HG03439 (cell line): Measurements from ENCODE around the gene MRPL41.
"Not testable (repeated sequence)": the region's sequence is repeated elsewhere in the genome, so short reads cannot be mapped to it uniquely, and the experiment has no call there.

ENCODE experiments used
- ATAC-seq: cut with Tn5 transposase; IDR thresholded peaks from one replicate; pipeline ENCODE4 v1.9.1; 2021; ENCODE audit warnings: mild to moderate bottlenecking, moderate library complexity; ENCODE audit not compliant: unreplicated experiment

The MRPL41 gene

GRCh38 chr9:137521405-137521985, 30.2 kb upstream of the MRPL41 start:
- no peak for ATAC-seq

DNA sequence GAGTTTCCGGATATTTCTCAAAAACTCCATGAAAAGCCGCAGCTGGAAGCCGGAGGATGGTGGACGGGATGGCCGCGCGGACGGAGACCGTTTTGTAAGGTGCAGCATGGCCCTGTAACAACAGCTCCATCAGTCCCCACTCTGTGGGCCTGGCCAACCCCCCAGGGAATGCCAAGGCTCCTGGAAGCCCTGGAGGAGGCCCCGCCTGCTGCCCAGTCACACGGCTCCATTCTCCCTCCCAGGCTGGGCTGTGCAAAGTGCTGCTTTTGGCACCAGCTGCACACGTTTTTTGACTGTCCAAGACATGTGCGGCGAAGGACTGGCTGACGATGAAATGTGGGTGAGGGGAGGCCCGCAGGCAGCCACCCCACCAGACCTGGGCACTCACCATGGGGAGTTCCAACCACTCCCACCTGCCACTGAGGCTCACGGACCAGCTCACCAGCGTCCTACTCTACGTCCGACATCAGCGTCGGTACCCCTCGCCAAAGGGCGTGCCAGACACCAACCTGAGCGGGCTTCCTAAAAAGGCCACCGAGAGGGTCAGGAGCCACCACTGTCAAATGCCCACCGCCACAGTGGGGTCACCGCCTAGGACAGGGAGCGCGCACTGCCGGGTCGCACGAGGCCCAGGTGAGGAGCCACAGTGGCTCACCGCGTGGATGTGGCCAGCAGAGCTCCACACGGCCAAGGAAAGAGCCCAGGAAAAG, 28.8 kb upstream of the MRPL41 start:
- no peak for ATAC-seq

DNA sequence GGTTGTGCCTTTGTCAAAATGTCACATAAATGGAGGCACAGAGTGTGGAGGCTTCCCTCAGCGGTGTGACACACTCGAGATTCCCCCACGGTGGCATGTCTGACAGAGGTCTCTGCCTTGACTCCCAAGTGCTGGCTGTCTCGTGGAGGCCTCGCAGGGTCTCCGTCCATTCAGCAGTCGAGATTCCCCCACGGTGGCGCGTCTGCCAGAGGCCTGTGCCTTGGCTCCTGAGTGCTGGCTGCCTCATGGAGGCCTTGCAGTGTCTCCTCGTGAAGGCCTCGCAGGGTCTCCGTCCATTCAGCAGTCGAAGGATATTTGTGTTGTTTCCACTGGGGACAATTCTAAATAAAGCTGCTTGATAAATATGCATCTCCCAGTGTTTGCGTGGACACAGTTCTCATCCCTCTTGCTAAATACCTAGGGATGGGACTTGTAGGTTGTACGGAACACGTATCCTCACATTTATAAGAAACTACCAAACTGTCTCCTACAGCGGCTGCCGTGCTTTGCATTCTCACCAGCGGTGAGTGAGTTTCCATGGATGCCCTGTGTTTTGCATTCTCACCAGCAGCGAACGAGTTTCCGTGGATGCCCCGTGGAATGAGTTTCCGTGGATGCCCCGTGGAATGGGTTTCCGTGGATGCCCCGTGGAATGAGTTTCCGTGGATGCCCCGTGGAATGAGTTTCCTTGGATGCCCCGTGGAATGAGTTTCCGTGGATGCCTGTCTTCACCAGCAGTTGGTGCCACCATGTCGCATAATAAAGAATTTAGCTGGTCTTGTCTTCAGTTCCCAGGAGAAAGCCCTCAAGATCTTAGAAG, 27.3 kb upstream of the MRPL41 start:
- no peak for ATAC-seq

GRCh38 chr9:137524981-137525317, 26.7 kb upstream of the MRPL41 start:
- ATAC-seq = no peak

- no peak for ATAC-seq
Measured at GRCh38 chr9:137530331-137530730, 21.3 kb upstream of the MRPL41 start.

- ATAC-seq = no peak
Measured at GRCh38 chr9:137531099-137531765, 20.4 kb upstream of the MRPL41 start.

GRCh38 chr9:137532891-137533468, 18.7 kb upstream of the MRPL41 start:
- not testable (repeated sequence) for ATAC-seq

GRCh38 chr9:137534256-137535119, 17.2 kb upstream of the MRPL41 start:
- ATAC-seq = no peak

DNA sequence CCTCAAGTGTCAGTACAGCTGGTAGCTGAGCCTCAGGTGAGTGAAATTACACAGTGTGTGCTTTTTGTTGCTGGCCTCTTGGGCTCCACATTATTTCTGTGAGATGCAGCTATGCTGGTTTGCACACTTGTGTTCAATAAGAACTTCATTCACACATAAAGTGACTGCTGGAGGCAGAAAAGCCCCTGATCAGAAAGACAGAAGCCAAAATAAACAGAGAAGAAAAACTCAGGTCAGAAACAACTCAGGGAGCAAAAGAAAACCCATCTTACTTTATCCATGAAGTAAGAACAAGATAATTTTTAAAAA, 16.6 kb upstream of the MRPL41 start:
- no peak for ATAC-seq

DNA sequence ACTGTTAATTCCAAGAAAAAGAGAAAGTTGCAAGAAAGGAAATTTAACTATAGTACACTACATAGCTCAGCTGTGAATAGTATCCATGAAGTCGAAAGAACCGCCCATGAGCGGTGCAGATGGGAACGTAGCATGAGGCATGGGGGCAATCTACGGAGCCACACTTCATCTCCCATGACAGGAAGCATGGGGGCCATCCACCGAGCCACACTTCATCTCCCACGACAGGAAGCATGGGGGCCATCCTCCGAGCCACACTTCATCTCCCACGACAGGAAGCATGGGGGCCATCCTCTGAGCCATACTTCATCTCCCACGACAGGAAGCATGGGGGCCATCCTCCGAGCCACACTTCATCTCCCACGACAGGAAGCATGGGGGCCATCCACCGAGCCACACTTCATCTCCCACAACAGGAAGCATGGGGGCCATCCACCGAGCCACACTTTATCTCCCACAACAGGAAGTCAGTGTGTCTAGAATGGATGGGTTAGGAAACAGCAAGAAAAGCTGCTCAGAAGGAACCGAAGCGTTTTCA, 15.0 kb upstream of the MRPL41 start:
- not testable (repeated sequence) for ATAC-seq

DNA sequence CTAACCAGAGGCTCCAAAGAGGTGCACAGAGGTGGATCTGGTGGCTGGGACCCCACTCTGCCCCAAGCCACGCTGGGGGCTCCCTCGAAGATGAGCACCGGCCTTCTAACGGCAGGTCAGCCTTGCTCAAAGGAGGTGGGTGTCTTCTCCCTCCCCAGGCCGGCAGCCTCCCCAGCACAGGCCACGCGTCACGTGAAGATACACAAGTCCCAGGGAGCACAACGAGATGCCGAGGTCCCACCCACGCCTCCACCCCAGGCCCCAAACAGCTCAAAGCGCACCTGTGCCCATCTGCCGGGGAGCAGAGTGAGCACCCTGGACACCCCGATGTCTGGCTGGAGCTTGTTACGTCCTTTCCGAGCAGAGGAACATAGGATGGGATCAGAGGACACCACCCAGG, 13.6 kb upstream of the MRPL41 start:
- no peak for ATAC-seq

GRCh38 chr9:137540536-137540935, 11.1 kb upstream of the MRPL41 start:
- ATAC-seq = no peak

DNA sequence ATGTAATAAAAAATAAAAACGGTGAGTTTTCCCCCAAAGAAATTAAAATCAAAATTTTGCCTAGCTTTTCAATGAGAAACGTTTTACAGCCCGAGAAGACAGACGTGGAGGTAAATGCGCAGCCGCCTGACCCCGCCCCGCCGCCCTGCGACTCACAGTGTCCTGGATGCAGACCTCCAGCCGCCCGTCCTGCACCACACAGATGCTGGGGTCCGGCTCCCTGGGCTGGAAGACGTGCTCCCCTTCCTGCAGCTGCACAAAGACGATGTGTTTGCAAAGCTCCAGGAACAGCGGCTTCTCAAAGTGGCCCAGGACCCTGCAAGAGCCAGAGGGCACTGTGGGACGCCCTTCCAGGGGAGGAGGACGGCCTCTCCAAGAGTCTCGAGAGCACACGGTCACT, 9.2 kb upstream of the MRPL41 start:
- no peak for ATAC-seq

DNA sequence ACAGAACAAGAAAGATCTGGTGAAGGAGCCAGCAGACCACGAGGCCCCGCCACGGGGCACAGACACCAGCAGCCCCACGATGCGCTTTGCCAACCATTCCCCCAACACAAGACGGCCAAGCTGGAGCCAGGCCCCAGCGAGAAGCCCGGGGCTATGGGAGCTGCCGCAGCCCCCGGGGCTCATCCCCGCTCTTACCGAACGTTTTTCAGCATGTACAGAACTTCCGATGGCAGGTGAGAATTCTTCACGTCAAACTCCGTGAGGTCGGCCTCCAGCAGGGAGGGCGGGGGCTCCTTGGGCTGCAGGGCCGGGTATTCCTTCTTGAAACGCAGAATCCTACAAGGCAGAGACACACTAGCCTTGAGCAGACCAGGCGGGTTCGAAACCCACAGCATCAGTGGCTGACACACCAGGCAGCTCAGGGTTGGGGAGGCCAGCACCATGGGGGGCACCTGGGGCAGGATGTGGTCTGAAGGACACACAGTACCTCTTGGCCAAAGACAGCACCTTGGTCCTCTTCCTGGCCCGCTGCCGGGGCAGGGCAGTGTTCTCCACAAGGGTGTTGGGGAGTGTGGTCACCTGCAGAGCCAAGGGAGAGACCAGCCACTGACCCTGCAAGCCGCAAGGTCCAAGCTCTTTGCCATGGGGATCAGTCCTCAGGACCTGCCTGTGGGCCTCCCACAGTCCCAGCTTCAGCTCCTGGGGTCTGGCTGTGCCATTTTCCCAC, 8.3 kb upstream of the MRPL41 start:
- ATAC-seq = no peak

GRCh38 chr9:137544176-137544760, 7.4 kb upstream of the MRPL41 start:
- no peak for ATAC-seq

GRCh38 chr9:137545123-137545522, 6.6 kb upstream of the MRPL41 start:
- no peak for ATAC-seq

DNA sequence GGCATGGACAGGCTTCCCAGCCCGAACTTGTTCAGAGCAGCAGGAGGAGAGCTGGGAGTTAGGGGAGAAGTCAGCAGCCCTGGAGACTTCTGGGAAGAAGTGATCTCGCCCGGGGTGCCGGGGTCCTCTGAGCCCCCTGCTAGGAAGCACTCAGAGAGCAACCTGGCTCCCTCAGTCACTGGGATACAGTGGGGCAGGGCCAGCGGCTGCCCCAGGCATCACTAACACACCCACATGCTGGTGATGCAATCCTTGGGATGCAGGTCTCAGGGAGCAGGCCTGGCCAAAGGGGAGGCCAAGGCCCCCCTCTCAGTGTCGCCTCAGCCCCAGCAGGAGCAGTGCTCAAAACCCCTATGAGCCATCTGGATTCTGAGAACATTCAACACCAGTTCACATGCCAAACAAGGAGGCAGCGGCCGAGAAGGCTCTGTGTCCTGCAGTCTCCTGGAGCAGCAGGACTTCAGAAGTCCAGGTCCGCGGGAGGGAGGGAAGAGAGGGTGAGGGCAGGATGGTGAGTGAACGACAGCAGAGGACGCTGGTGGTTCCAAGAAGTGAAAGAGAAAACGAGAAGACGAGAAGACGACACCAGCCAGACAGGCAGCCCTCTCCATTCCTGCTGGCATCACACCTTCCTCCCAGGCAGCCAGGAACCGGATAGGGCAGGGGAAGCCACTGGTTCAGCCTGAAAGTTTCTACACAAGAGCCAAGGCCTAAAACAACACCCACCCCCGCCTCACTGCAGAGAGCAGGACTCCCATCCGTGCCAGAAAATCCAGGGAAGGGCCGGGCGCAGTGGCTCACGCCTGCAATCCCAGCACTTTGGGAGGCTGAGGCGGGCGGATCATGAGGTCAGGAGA, 3.8 kb upstream of the MRPL41 start:
- ATAC-seq = no peak

- no peak for ATAC-seq
Measured at GRCh38 chr9:137550231-137550621, 1.5 kb upstream of the MRPL41 start, which contains the start of gene PNPLA7. Gene PNPLA7, minus strand, starts transcription at chr9:137550402. Its CDS starts 205 bp downstream, at chr9:137550197.
